GM10847 (cell line): ENCODE measurements around the gene MICAL2.

ENCODE experiments used
- POLR2A ChIP-seq: IDR thresholded peaks from 2 replicates; pipeline ENCODE4 v1.6.1; 2011; ENCODE audit not compliant: insufficient read length; ENCODE audit errors: extremely low read depth

MICAL2 gene

GRCh38 chr11:12211331-12212065 lies 101.1 kb downstream of the MICAL2 start:
- TF ChIP-seq POLR2A = no peak

- TF ChIP-seq POLR2A = no peak
Observed at GRCh38 chr11:12212174-12212820, 101.9 kb downstream of the MICAL2 start.

DNA sequence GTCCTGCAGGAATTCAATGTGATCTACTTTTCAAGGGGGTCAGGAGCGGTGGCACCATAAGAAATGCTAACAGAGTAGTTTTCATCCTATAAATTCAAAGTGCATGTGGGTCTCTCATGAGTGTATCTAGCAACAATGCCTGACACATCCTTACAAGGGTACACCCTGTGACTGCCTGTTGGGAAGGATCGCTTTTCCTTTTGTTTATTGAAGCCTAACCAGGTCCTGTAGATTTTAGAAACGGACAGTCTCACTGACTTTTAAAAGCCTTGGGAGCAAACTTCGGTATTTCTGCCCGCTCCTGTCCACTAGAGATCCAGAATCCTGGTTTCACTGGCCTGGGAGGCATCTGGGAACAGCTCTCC lies 102.4 kb downstream of the MICAL2 start:
- TF ChIP-seq POLR2A = no peak

- TF ChIP-seq POLR2A = no peak
Observed at GRCh38 chr11:12213883-12214282, 103.5 kb downstream of the MICAL2 start.

DNA sequence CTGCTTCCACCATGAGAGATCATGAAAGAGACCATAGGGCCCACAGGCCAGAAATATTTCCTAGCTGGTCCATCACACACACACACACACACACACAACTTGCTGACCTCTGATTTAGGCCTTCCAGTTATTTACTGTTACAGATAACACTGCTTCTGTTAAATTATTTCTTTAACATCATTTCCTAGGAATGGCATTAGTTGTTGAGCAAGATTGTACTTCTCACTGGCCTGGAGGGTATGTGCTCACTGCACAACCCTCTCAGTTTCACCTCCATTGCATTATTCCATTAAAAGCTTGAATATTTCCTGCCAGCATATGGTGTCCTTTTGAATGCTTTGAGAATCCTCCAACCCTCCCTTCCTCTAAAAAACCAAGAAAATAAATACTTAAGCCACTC lies 104.4 kb downstream of the MICAL2 start:
- no peak for TF ChIP-seq POLR2A

DNA sequence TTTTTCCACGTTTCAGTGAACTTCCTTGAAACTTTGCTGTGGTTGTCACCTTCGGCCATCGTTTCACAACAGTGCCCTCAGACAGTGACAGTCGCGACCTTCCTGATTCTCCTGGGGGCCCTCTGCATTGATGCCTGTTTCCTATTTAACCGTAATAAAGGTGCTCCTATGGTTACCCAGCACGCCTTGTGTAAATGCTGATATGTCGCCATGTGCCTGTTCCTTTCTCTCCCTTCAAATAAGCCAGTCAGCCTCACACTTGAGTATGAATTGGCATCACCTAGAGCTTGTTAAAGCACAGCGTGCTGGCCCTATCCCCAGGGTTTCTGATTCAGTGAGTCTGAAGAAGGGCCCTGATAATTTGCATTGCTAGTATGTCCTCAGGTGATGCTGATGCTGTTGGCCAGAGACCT lies 104.8 kb downstream of the MICAL2 start:
- no peak for TF ChIP-seq POLR2A

DNA sequence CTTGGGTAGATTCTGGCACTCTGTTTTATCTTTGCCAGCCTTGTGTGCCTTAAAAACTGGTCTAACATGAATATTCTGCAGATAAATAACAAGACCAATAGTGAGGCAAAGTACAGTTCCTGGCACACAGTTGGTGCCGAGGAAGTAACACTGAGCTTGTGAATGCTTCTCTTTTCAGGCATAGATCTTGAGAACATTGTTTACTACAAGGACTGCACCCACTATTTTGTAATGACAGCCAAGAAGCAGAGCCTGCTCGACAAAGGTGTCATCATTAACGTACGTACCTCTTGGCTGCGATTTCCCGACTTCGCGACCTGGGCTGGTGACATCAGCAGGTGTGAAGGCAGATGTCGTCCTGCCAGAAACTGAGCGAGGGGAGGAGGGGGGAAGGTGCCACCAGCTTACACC lies 105.7 kb downstream of the MICAL2 start:
- no peak for TF ChIP-seq POLR2A

GRCh38 chr11:12216671-12217374 lies 106.4 kb downstream of the MICAL2 start:
- no peak for TF ChIP-seq POLR2A

GRCh38 chr11:12217879-12218278 lies 107.5 kb downstream of the MICAL2 start:
- no peak for TF ChIP-seq POLR2A

GRCh38 chr11:12218909-12219308 lies 108.5 kb downstream of the MICAL2 start:
- TF ChIP-seq POLR2A = no peak

DNA sequence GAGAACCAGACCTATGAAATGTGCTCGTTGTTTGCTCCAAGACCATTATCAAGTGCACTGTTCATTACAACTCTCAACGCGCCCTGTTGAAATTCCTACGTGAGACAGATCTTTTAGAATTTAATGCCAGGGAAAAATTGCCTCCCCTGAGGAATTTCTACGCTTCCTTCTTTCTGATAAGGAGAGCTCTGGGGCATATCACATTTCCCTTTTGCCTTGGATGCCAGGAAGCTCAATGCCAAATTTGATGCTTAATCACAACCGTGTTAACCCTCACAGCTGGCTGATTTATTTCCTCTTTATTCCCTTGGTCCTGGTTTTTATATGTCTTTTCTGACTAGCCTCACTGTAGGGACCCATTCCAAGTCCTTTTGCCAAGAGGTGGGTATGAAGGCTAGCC lies 109.4 kb downstream of the MICAL2 start:
- no peak for TF ChIP-seq POLR2A

GRCh38 chr11:12220305-12220704 lies 109.9 kb downstream of the MICAL2 start:
- TF ChIP-seq POLR2A = no peak

DNA sequence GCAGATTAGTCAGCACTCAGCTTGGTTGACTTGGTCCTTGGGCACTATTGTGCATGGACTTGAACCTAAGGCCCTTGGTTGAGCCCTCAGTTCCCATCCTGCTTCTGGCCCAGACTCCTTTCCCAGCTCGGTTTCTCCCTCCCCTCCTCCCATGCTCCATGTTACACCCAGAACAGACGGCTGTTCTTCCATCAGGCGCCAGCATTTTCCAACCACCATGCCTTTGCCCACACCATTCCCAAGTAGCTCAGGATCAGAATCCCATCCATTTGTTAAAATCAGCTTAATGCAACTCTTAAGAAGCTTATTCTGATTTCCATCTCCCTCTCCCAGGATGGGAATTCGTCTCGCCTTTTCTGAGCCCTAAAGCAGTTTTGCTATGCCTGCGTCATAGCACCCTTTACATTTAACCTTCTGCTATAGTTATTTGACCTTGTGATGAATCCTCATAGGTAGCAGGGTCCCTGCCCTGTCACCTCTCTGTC lies 110.7 kb downstream of the MICAL2 start:
- no peak for TF ChIP-seq POLR2A

GRCh38 chr11:12222055-12222792 lies 111.8 kb downstream of the MICAL2 start:
- no peak for TF ChIP-seq POLR2A

- TF ChIP-seq POLR2A = no peak
Observed at GRCh38 chr11:12223771-12224536, 113.6 kb downstream of the MICAL2 start.
